ENCODE results near the gene CPNE1. TPM values are rescaled to one million over a fixed set of nuclear protein-coding genes. Genes with fewer than 3 reads are reported as not detected.

Gene CPNE1
- total RNA-seq, 1 donor from 2014 or later: 109 TPM

DNA sequence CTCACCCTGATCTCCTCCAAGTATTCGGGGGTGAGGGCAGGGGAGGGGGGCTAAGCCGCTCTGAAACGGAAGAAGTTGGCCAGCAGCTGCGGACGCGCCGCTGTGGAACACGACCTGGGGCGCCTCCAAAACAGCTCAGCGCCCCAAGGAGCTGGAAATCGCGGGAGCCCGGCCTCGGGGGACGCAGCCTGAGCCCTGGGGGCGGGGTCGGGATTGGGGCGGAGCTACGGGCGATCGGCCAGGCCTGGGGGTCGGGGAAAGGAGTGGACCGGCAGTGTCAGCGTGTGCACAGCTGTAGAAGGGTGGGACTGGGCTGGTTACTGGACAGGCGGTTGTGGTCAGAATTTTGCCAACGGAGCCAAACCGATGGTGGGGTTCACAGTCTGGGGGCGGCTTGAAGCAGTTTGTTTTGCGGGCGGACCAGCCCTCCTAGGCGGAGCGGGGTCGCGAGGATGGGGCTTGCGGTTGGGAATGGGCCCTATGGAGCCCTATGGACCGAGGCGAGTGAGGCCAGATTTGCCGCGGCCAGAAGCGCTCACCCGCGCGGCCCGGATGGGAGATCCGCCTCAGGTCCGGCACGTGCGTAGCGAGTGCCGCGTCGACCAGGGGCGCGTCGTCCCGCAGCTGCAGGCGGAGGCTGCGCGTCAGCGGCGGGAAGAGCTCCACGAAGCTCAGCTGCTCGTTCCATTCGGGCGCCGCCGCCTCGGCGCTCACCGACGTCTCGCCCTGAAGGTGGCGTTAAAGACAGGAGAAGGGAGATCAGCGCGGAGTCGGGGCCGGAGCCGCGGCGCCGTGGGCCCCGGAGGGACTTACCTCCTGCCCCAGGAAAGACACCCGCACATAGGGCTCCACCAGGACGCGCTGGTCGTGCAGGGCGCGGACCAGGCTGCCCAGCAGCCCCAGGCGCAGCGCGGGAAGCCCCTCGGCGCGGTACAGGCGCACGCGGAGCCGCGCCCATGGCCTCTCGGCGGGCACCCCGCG is 63.4 kb downstream of the CPNE1 start:
- Histone ChIP-seq H3K27me3 (ENCODE audit: control insufficient read depth, insufficient read depth, low read length) (peaks cover 40% of the 10 kb centered on the region), H3K4me3 (ENCODE audit: low read depth, low read length) (peak overlapping the region; percentile 32), H3K36me3 (ENCODE audit: control insufficient read depth, insufficient read depth, low read length) (no peaks in the 10 kb centered on the region)
- DNase-seq (ENCODE audit: low read depth): no peak
- TF ChIP-seq, protein P1, sequence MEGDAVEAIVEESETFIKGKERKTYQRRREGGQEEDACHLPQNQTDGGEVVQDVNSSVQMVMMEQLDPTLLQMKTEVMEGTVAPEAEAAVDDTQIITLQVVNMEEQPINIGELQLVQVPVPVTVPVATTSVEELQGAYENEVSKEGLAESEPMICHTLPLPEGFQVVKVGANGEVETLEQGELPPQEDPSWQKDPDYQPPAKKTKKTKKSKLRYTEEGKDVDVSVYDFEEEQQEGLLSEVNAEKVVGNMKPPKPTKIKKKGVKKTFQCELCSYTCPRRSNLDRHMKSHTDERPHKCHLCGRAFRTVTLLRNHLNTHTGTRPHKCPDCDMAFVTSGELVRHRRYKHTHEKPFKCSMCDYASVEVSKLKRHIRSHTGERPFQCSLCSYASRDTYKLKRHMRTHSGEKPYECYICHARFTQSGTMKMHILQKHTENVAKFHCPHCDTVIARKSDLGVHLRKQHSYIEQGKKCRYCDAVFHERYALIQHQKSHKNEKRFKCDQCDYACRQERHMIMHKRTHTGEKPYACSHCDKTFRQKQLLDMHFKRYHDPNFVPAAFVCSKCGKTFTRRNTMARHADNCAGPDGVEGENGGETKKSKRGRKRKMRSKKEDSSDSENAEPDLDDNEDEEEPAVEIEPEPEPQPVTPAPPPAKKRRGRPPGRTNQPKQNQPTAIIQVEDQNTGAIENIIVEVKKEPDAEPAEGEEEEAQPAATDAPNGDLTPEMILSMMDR (IDR thresholded peaks at IDR 0.05; ENCODE audit: insufficient read depth, low read length, poor library complexity, severe bottlenecking): peak; percentile 41

DNA sequence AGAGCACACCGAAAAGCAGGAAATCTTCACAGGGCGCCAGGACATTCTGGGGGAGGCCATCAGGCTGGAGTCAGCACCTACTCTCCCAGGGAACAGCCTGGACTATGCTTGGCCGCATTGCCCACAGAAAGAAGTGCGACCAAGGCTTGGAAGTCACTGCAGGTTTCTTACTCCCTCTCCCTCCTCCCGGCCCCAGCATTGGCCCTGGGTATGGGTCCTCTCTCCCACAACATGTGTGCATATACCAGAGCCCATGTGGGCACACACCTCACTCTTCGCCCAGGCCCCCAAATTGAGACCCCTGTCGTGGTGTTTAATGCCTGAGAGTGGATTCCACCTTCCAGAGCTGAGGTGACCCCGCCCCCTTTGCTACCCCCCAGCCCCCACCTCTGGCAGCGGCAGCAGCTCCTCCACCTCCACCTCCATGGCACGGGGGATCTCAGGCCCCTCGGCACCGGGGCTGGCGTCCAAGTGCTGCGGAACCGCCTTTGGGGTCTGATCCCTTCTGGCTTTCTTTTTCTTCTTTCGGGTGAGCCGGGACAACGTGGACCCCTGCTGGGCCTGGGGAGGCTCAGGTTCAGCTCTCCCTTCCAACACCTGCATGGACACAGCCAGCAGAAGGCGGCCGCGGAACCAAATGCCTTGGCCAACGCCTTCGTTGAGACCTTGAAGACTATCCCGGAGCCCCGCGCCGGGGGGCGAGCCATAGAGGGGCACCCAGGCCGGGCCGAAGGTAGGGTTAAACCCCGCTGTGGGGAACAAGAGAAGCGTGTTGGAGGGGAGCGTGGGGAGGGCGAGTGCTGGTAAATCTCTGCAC is 64.3 kb downstream of the CPNE1 start:
- Histone ChIP-seq H3K36me3 (ENCODE audit: control insufficient read depth, insufficient read depth, low read length) (no peaks in the 10 kb centered on the region), H3K4me3 (ENCODE audit: low read depth, low read length) (peak overlapping the region; percentile 32), H3K27me3 (ENCODE audit: control insufficient read depth, insufficient read depth, low read length) (peaks cover 40% of the 10 kb centered on the region)
- no peak for DNase-seq (ENCODE audit: low read depth)
- TF ChIP-seq, protein P1 (IDR thresholded peaks at IDR 0.05; ENCODE audit: insufficient read depth, low read length, poor library complexity, severe bottlenecking): no peak

DNA sequence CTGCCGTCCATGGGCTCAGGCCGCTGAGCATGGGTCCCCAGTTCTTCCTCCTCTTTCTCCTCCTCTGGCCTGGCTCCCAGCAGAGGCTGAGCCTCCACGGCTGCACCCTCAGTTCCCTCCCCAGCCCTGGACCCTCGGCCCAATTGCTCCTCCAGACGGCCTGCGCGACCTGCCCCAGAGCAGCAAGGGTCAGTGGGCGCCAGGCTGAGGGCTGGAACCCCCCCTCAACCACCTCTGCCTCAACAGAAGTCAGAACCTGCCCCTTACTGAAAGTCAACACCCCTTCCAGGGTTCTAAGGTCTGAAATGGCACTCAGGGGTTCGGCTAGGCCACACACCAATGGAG is 65.0 kb downstream of the CPNE1 start:
- peaks cover 40% of the 10 kb centered on the region for H3K27me3 ChIP-seq (ENCODE audit: control insufficient read depth, insufficient read depth, low read length)
- TF ChIP-seq, protein P1 (IDR thresholded peaks at IDR 0.05; ENCODE audit: insufficient read depth, low read length, poor library complexity, severe bottlenecking): no peak
- no peaks in the 10 kb centered on the region for H3K36me3 ChIP-seq (ENCODE audit: control insufficient read depth, insufficient read depth, low read length)
- H3K4me3 ChIP-seq (ENCODE audit: low read depth, low read length): no peak overlapping the region
- DNase-seq (ENCODE audit: low read depth): no peak

DNA sequence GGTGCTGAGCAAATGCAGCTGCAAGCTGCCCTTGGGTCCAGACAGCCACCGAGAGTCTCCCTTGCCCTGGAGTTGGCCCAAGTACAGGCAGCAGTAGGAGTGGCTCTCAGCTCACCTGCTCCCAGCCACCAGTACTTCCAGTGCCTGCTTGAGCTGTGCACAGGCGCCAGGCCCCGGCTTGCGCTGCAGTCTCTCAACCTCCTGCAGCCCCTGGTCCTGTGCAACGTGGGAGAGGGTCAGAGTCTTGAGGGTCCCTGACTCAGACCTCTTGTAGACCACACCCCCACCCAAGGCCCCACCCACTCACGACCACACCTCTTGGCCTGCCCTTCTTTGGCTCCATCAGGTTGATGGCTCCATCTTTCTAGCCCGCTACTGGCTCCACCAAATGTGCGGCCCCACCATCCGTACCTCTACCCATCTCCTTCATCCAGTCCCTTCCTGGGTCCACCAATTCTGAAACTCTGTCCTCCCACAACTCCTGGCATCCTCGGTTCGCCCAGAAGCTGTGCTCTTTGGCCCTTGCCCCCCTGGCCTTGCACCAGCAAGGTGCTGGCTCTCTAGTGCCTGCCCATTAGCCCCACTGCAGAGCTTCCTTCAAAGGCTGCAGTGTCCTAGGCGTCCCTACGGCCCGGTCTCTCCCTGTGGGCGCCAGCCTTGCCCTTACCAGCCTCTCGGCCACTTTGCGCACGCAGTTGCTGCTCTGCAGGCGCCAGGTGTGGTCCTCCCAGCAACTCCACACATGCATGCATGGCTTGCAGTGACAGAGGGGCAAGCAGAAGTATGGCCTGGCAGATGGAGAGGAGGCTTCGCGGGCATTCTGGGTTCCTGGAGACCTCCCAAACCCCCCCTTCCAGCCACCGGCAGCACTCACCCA is 65.6 kb downstream of the CPNE1 start:
- peaks cover 40% of the 10 kb centered on the region for H3K27me3 ChIP-seq (ENCODE audit: control insufficient read depth, insufficient read depth, low read length)
- no peak overlapping the region for H3K4me3 ChIP-seq (ENCODE audit: low read depth, low read length)
- no peaks in the 10 kb centered on the region for H3K36me3 ChIP-seq (ENCODE audit: control insufficient read depth, insufficient read depth, low read length)
- TF ChIP-seq, protein P1 (IDR thresholded peaks at IDR 0.05; ENCODE audit: insufficient read depth, low read length, poor library complexity, severe bottlenecking): no peak
- no peak for DNase-seq (ENCODE audit: low read depth)

DNA sequence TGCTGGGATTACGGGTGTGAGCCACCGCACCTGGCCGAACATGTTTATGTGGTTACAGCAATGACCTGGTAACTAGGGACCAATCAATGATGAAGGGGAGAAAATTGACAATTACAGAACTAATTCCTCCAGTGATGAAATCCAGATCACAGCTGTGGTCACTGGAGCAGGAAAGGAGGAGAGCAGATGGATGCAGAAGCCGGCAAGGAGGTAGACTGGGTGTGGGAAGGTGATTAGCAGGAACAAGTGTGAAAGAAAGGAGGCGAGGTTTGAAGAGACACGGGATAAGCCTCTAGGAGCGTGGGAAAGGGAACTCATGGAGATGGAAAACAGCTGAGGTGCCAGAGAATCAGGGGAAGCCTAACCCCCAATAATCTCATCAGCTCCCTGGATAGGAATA is 66.2 kb downstream of the CPNE1 start:
- TF ChIP-seq, protein P1 (IDR thresholded peaks at IDR 0.05; ENCODE audit: insufficient read depth, low read length, poor library complexity, severe bottlenecking): no peak
- H3K27me3 ChIP-seq (ENCODE audit: control insufficient read depth, insufficient read depth, low read length): peaks cover 40% of the 10 kb centered on the region
- DNase-seq (ENCODE audit: low read depth): no peak
- H3K4me3 ChIP-seq (ENCODE audit: low read depth, low read length): no peak overlapping the region
- H3K36me3 ChIP-seq (ENCODE audit: control insufficient read depth, insufficient read depth, low read length): no peaks in the 10 kb centered on the region

All from kidney epithelial cell (primary cell).